ENCODE data around the gene THOP1.

THOP1 gene

GRCh38 chr19:2795827-2796658 lies 10.7 kb downstream of the THOP1 start:
- no peak for DNase-seq
- no peak for TF ChIP-seq CTCF (IDR thresholded peaks at IDR 0.05; ENCODE audit: low read depth, low read length)
- Histone ChIP-seq H3K36me3 (peaks cover 86% of the 10 kb centered on the region), H3K4me3 (ENCODE audit: low read depth, low read length) (no peak overlapping the region), H3K9me3 (ENCODE audit: severe bottlenecking) (no peaks in the 10 kb centered on the region), H3K27ac (no peak overlapping the region), H3K27me3 (ENCODE audit: insufficient read depth, low read depth, severe bottlenecking) (no peaks in the 10 kb centered on the region)

- no peak for DNase-seq
- Histone ChIP-seq H3K36me3 (peaks cover 92% of the 10 kb centered on the region), H3K9me3 (ENCODE audit: severe bottlenecking) (no peaks in the 10 kb centered on the region), H3K4me3 (ENCODE audit: low read depth, low read length) (no peak overlapping the region), H3K27me3 (ENCODE audit: insufficient read depth, low read depth, severe bottlenecking) (no peaks in the 10 kb centered on the region), H3K27ac (no peak overlapping the region)
- TF ChIP-seq CTCF (IDR thresholded peaks at IDR 0.05; ENCODE audit: low read depth, low read length) = no peak
Observed at GRCh38 chr19:2796659-2797266, 11.5 kb downstream of the THOP1 start.

- no peak for TF ChIP-seq CTCF (IDR thresholded peaks at IDR 0.05; ENCODE audit: low read depth, low read length)
- Histone ChIP-seq H3K27ac (no peak overlapping the region), H3K27me3 (ENCODE audit: insufficient read depth, low read depth, severe bottlenecking) (no peaks in the 10 kb centered on the region), H3K36me3 (peaks cover 94% of the 10 kb centered on the region), H3K9me3 (ENCODE audit: severe bottlenecking) (no peaks in the 10 kb centered on the region), H3K4me3 (ENCODE audit: low read depth, low read length) (no peak overlapping the region)
- no peak for DNase-seq
Observed at GRCh38 chr19:2797280-2797679, 12.0 kb downstream of the THOP1 start.

GRCh38 chr19:2798158-2798685 lies 12.9 kb downstream of the THOP1 start:
- TF ChIP-seq CTCF (IDR thresholded peaks at IDR 0.05; ENCODE audit: low read depth, low read length) = no peak
- Histone ChIP-seq H3K4me3 (ENCODE audit: low read depth, low read length) (no peak overlapping the region), H3K27ac (no peak overlapping the region), H3K36me3 (peaks cover 94% of the 10 kb centered on the region), H3K27me3 (ENCODE audit: insufficient read depth, low read depth, severe bottlenecking) (no peaks in the 10 kb centered on the region), H3K9me3 (ENCODE audit: severe bottlenecking) (no peaks in the 10 kb centered on the region)
- no peak for DNase-seq

- H3K36me3 ChIP-seq = peaks cover 93% of the 10 kb centered on the region
Observed at GRCh38 chr19:2798733-2799132, 13.4 kb downstream of the THOP1 start.

More at GRCh38 chr19:2798733-2799132, 13.4 kb downstream of the THOP1 start:
- no peak overlapping the region for H3K4me3 ChIP-seq (ENCODE audit: low read depth, low read length)
- H3K27me3 ChIP-seq (ENCODE audit: insufficient read depth, low read depth, severe bottlenecking) = no peaks in the 10 kb centered on the region
- TF ChIP-seq CTCF (IDR thresholded peaks at IDR 0.05; ENCODE audit: low read depth, low read length) = no peak
- no peak for DNase-seq
- no peaks in the 10 kb centered on the region for H3K9me3 ChIP-seq (ENCODE audit: severe bottlenecking)
- no peak overlapping the region for H3K27ac ChIP-seq
